Measurements from ENCODE around the gene MYO9B.

DNA sequence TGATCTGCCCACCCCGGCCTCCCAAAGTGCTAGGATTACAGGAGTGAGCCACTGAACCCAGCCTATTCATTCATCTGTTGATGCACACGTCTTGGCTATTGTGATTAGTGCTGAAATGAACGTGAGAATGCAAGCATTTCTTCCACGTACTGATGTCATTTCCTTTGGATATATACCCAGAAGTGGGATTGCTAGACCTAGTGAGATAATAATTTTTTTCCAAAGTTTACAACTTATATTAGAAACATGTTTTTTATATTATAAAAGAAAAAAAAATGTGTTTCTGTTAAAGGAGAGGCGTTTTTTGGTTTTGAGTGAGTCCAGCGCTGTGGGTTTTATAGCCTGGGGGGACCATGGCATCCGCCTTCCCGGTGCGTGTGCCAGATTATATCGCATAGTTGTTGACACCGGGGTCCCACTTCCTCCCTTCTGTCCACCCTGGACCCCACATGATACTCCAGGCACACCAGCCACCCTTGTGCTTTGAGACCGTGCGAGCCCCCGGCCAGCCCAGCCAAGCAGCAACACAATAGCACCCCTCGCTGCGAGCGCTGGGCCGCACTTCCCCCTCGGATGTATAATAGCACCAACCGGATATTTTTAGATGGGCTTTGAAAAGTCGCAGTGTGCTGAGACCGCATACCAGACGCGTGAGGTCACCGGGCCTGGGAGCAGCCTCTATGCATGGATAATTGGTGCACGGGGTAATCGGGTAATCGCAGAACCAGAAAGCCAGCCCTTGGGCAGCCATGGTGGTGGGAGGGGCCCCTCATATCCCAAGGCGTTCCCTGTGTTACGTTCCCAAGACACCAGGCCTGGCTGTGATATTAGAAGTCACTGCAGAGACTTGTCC, 59.6 kb downstream of the MYO9B start:
- TF ChIP-seq, protein P1, sequence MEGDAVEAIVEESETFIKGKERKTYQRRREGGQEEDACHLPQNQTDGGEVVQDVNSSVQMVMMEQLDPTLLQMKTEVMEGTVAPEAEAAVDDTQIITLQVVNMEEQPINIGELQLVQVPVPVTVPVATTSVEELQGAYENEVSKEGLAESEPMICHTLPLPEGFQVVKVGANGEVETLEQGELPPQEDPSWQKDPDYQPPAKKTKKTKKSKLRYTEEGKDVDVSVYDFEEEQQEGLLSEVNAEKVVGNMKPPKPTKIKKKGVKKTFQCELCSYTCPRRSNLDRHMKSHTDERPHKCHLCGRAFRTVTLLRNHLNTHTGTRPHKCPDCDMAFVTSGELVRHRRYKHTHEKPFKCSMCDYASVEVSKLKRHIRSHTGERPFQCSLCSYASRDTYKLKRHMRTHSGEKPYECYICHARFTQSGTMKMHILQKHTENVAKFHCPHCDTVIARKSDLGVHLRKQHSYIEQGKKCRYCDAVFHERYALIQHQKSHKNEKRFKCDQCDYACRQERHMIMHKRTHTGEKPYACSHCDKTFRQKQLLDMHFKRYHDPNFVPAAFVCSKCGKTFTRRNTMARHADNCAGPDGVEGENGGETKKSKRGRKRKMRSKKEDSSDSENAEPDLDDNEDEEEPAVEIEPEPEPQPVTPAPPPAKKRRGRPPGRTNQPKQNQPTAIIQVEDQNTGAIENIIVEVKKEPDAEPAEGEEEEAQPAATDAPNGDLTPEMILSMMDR (IDR thresholded peaks at IDR 0.05): no peak
- TF ChIP-seq POLR2AphosphoS2 (conservative IDR thresholded peaks at IDR 0.05; ENCODE audit: low read length) (no peak), ELK1 (IDR thresholded peaks at IDR 0.05; ENCODE audit: low read depth, low read length) (no peak), POLR2A (IDR thresholded peaks at IDR 0.05; ENCODE audit: low read length) (no peak), USF2 (IDR thresholded peaks at IDR 0.05) (no peak), RAD21 (conservative IDR thresholded peaks at IDR 0.05 in 1 of 2, IDR thresholded peaks at IDR 0.05 in 1 of 2) (no peak), HOXB5 (CRISPR knock-in tag; IDR thresholded peaks at IDR 0.05) (no peak), PHF8 (IDR thresholded peaks at IDR 0.05; ENCODE audit: borderline replicate concordance, low read depth) (no peak)

All from A549 (cell line).